ENCODE results near the gene CD300LG.
"Not testable (repeated sequence)": the region's sequence is repeated elsewhere in the genome, so short reads cannot be mapped to it uniquely, and the experiment has no call there.

Gene CD300LG

GRCh38 chr17:43878260-43879175, 31.5 kb downstream of the CD300LG start:
- peak in 2 of 3 donors; percentile 25 to 75 for DNase-seq (ENCODE audit: low read depth in 3 of 3, low spot score in 1 of 3)

GRCh38 chr17:43879723-43880419, 32.9 kb downstream of the CD300LG start:
- DNase-seq (ENCODE audit: low read depth in 3 of 3, low spot score in 1 of 3): no peak

- DNase-seq (ENCODE audit: low read depth in 3 of 3, low spot score in 1 of 3): peak in 1 of 3 donors; percentile 21
Measured at GRCh38 chr17:43880420-43880991, 33.5 kb downstream of the CD300LG start.

GRCh38 chr17:43881181-43881580, 34.2 kb downstream of the CD300LG start:
- no peak for DNase-seq (ENCODE audit: low read depth in 3 of 3, low spot score in 1 of 3)

GRCh38 chr17:43881758-43882505, 35.0 kb downstream of the CD300LG start:
- DNase-seq (ENCODE audit: low read depth in 3 of 3, low spot score in 1 of 3): no peak

GRCh38 chr17:43882761-43883415, 35.9 kb downstream of the CD300LG start:
- no peak for DNase-seq (ENCODE audit: low read depth in 3 of 3, low spot score in 1 of 3)

DNA sequence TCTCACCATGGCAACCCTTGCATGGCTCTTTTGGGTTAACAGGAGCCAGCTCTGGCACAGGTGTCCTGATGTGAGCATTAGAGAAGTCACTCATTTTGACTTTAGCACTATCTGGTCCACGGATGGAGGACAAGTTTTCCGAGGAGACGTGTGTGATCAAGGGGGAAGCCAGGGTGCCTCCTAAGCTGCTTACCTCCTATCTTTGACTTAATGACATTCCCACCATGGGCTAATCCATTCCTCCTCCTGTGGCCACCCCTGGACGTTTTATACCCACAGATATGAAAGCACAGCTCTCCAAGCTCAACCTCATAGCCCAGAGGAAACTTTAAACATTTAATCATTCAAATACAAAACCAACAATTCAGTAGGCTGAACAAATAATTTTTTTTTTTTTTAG, 41.6 kb downstream of the CD300LG start:
- DNase-seq (ENCODE audit: low read depth in 3 of 3, low spot score in 1 of 3): no peak

DNA sequence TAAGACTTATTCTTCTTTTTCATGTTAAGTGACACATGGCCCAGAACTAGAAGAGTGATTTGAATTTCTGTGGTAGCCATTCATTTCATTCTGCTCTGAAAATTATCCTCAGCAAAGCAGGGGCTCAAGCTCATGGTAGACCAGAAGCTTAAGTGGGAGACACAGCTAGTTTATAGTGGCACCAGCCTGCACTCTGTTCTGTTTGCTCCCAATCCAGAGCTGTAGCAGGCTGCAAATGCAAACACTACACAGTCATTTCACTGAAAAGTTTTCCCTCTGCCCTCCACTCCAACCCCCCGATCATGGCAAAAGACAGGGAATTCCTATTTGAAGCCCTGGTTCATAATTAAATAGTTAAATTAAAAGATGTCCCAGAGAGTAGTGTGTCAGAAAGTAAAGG, 43.3 kb downstream of the CD300LG start:
- DNase-seq (ENCODE audit: low read depth in 3 of 3, low spot score in 1 of 3): no peak

GRCh38 chr17:43891851-43892646, 45.1 kb downstream of the CD300LG start:
- no peak for DNase-seq (ENCODE audit: low read depth in 3 of 3, low spot score in 1 of 3)

DNA sequence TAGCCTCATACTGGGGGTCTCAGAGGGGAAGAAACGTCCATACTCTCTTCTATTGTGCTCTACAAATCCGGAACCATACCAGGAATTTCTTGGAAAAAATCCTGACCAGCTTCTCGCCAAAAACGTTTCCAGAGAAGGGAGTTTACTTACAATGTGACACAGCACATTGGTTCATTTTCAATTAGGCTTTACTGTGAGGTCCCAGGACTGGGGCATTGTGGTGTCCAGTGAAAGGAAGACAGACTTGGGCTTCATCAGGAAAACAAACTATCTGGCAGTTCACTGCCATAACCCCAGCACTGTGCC, 45.6 kb downstream of the CD300LG start:
- no peak for DNase-seq (ENCODE audit: low read depth in 3 of 3, low spot score in 1 of 3)

DNA sequence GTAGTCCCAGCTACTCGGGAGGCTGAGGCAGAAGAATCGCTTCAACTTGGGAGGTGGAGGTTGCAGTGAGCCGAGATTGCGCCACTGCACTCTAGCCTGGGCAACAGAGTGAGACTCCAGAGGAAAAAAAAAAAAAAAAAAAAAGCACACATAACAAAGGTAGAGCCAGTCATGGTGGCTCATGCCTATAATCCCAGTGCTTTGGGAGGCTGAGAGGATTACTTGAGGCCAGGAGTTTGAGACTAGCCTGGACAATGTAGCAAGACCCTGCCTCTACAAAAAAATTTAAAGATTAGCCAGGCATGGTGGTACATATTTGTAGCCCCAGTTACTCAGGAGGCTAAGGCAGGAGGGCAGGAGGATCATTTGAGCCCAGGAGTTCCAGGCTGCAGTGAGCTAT, 47.5 kb downstream of the CD300LG start:
- not testable (repeated sequence) for DNase-seq (ENCODE audit: low read depth in 3 of 3, low spot score in 1 of 3)

- no peak for DNase-seq (ENCODE audit: low read depth in 3 of 3, low spot score in 1 of 3)
Measured at GRCh38 chr17:43897831-43898230, 50.9 kb downstream of the CD300LG start.

GRCh38 chr17:43898446-43898845, 51.5 kb downstream of the CD300LG start:
- no peak for DNase-seq (ENCODE audit: low read depth in 3 of 3, low spot score in 1 of 3)

DNA sequence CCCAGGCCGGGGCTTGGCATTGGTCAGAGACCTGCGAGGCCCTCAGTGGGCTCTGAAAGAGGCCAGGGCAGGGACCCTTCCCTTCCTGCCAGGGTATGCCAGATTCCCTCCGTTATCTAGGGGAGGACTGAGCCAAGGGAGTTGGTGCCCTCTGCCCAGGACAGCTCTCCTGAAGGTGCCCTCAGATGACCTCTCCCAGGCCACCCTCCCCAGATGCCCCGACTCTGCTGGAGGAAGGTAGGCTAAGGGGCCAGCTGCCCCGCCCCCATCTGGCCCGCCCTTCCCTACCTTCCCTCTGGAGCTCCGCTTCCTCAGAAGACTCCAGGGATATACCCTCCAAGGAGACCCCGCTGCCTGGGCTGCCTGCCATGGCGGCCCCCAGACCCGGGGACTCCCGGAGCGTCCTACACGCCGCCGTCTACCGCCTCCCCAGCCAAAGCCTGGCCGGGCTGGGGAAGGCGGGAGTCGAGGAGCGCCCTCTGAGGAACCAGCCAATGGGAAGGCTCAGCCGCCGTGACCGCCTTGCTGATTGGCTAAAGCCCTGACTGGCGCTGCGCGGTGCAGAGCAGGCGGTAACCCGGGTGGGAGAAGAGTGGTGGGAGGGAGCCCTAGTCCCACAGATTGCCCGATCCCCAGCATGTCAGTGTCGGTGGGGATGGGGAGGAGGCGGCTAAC, 53.3 kb downstream of the CD300LG start:
- DNase-seq (ENCODE audit: low read depth in 3 of 3, low spot score in 1 of 3): peak; percentile 48 to 75 (median 65)

GRCh38 chr17:43900858-43901754, 54.1 kb downstream of the CD300LG start:
- DNase-seq (ENCODE audit: low read depth in 3 of 3, low spot score in 1 of 3): no peak

GRCh38 chr17:43901861-43902589, 55.0 kb downstream of the CD300LG start:
- no peak for DNase-seq (ENCODE audit: low read depth in 3 of 3, low spot score in 1 of 3)

GRCh38 chr17:43905400-43905984, 58.5 kb downstream of the CD300LG start:
- DNase-seq (ENCODE audit: low read depth in 3 of 3, low spot score in 1 of 3): no peak

All from stimulated activated CD4-positive, alpha-beta T cell treated with anti-CD3 and anti-CD28 coated beads, TNF-alpha, amount 100 ng/mL, for 1 hour (primary cell).